ENCODE results near the gene GUCA2A. TPM values are rescaled to one million over a fixed set of nuclear protein-coding genes. Genes with fewer than 3 reads are reported as not detected.

GUCA2A gene
- total RNA-seq, 1 experiment from 2014 or later = not detected

- TF ChIP-seq, protein P1, sequence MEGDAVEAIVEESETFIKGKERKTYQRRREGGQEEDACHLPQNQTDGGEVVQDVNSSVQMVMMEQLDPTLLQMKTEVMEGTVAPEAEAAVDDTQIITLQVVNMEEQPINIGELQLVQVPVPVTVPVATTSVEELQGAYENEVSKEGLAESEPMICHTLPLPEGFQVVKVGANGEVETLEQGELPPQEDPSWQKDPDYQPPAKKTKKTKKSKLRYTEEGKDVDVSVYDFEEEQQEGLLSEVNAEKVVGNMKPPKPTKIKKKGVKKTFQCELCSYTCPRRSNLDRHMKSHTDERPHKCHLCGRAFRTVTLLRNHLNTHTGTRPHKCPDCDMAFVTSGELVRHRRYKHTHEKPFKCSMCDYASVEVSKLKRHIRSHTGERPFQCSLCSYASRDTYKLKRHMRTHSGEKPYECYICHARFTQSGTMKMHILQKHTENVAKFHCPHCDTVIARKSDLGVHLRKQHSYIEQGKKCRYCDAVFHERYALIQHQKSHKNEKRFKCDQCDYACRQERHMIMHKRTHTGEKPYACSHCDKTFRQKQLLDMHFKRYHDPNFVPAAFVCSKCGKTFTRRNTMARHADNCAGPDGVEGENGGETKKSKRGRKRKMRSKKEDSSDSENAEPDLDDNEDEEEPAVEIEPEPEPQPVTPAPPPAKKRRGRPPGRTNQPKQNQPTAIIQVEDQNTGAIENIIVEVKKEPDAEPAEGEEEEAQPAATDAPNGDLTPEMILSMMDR (conservative IDR thresholded peaks at IDR 0.05) = no peak
- Histone ChIP-seq H3K4ac (ENCODE audit: low read depth, low read length) (no peak overlapping the region), H4K8ac (replicated peaks; ENCODE audit: insufficient read length, low read depth, low read length) (no peak overlapping the region), H3K4me2 (ENCODE audit: insufficient read depth, insufficient read length, low read length) (no peak overlapping the region), H2AK5ac (ENCODE audit: insufficient read length, low read length) (no peak overlapping the region), H3K79me2 (ENCODE audit: insufficient read depth, low read length) (no peaks in the 10 kb centered on the region), H4K91ac (ENCODE audit: insufficient read length, low read depth, low read length) (no peak overlapping the region), H3K27ac (ENCODE audit: insufficient read length, low read depth, low read length) (no peak overlapping the region), H3K56ac (ENCODE audit: insufficient read length, low read depth, low read length) (no peak overlapping the region), H2BK12ac (ENCODE audit: insufficient read length, low read depth, low read length) (no peak overlapping the region), H2BK20ac (ENCODE audit: low read depth, low read length, poor library complexity, severe bottlenecking) (no peak overlapping the region), H4K20me1 (ENCODE audit: control insufficient read depth, insufficient read depth, insufficient read length) (no peaks in the 10 kb centered on the region), H3K4me1 (ENCODE audit: insufficient read depth, low read length) (no peaks in the 10 kb centered on the region), H2BK5ac (ENCODE audit: insufficient read length, low read length) (no peak overlapping the region), H2BK120ac (ENCODE audit: low read depth, low read length, poor library complexity, severe bottlenecking) (no peak overlapping the region), H3K9ac (ENCODE audit: extremely low read depth, insufficient read length, low read length) (no peak overlapping the region), H3K23ac (ENCODE audit: insufficient read length, low read depth, low read length) (no peak overlapping the region), H3K79me1 (ENCODE audit: insufficient read depth, low read depth, low read length, poor library complexity, severe bottlenecking) (no peaks in the 10 kb centered on the region), H3K14ac (ENCODE audit: insufficient read depth, low read length) (no peak overlapping the region), H3K18ac (ENCODE audit: insufficient read length, low read depth, low read length) (no peak overlapping the region), H2AFZ (ENCODE audit: low read length) (no peak overlapping the region), H3T11ph (ENCODE audit: low read length) (no peak overlapping the region), H2BK15ac (ENCODE audit: low read depth, low read length) (no peak overlapping the region), H3K23me2 (ENCODE audit: insufficient read length, low read depth, low read length, poor library complexity, severe bottlenecking) (no peaks in the 10 kb centered on the region), H4K5ac (ENCODE audit: insufficient read length, low read depth, low read length) (no peak overlapping the region), H3K9me3 (ENCODE audit: control insufficient read depth, low read depth, low read length) (no peaks in the 10 kb centered on the region), H3K27me3 (ENCODE audit: insufficient read depth, low read length) (no peaks in the 10 kb centered on the region)
- H3K9me3 Mint-ChIP-seq = no peaks in the 10 kb centered on the region
- H3K27me3 Mint-ChIP-seq (ENCODE audit: low read depth) = peaks cover 12% of the 10 kb centered on the region
- H3K27ac Mint-ChIP-seq = peak overlapping the region in 1 of 3 experiments; percentile 25; a peak in 1 of 7 replicates
- H3K36me3 Mint-ChIP-seq (ENCODE audit: insufficient read depth in 1 of 3, low read depth in 3 of 3) = no peaks in the 10 kb centered on the region; a peak in 1 of 7 replicates
- no peak overlapping the region for H3K4me3 Mint-ChIP-seq
- WGBS (ENCODE audit: extremely low coverage, insufficient read length, low lambda C conversion rate) = no CpG with 5 or more reads among the region's 6 CpGs
- no peaks in the 10 kb centered on the region for H3K4me1 Mint-ChIP-seq
- DNase-seq = no peak
Observed at GRCh38 chr1:42153624-42154023, 10.9 kb downstream of the GUCA2A start.

Data from H9 (cell line).